ENCODE measurements around the gene CCSAP. TPM values are rescaled to one million over a fixed set of nuclear protein-coding genes. Genes with fewer than 3 reads are reported as not detected.

The CCSAP gene
- total RNA-seq, 1 experiment from 2014 or later = 8.6 TPM

- ChIA-PET CTCF (no interaction called here), POLR2A (no interaction called here)
- H3K4me1 Mint-ChIP-seq = peaks cover 5% of the 10 kb centered on the region
- TF ChIP-seq KAT7 (CRISPR knock-in tag; IDR thresholded peaks at IDR 0.05; ENCODE audit: borderline replicate concordance) (no peak), TP53 (CRISPR knock-in tag; IDR thresholded peaks at IDR 0.05) (no peak), E2F4 (CRISPR knock-in tag; IDR thresholded peaks at IDR 0.05; ENCODE audit: borderline replicate concordance, low read depth) (no peak), CREB1 (CRISPR knock-in tag; IDR thresholded peaks at IDR 0.05) (no peak), ZNF121 (CRISPR knock-in tag; IDR thresholded peaks at IDR 0.05) (no peak), ZNF532 (CRISPR knock-in tag; IDR thresholded peaks at IDR 0.05; ENCODE audit: borderline replicate concordance) (no peak), ERG (CRISPR knock-in tag; IDR thresholded peaks at IDR 0.05) (no peak), ATF1 (CRISPR knock-in tag; IDR thresholded peaks at IDR 0.05) (no peak), FOXK1 (CRISPR knock-in tag; IDR thresholded peaks at IDR 0.05) (no peak), ELF4 (CRISPR knock-in tag; IDR thresholded peaks at IDR 0.05; ENCODE audit: low read depth) (no peak), ATF2 (CRISPR knock-in tag; IDR thresholded peaks at IDR 0.05; ENCODE audit: borderline replicate concordance, low read depth) (no peak), ZNF512 (CRISPR knock-in tag; IDR thresholded peaks at IDR 0.05; ENCODE audit: borderline replicate concordance) (no peak), CDX4 (CRISPR knock-in tag; IDR thresholded peaks at IDR 0.05; ENCODE audit: borderline replicate concordance) (no peak), NR1H2 (CRISPR knock-in tag; IDR thresholded peaks at IDR 0.05) (no peak), ZNF138 (CRISPR knock-in tag; conservative IDR thresholded peaks at IDR 0.05) (no peak), TEAD4 (CRISPR knock-in tag; IDR thresholded peaks at IDR 0.05) (no peak)
- H3K9me3 Mint-ChIP-seq = peaks cover 14% of the 10 kb centered on the region
- DNase-seq (ENCODE audit: low spot score) (no peak), ATAC-seq (no peak)
- no peak overlapping the region for H3K27ac Mint-ChIP-seq
- H3K36me3 Mint-ChIP-seq = no peaks in the 10 kb centered on the region
- H3K27me3 Mint-ChIP-seq (ENCODE audit: low read depth) = no peaks in the 10 kb centered on the region; the same call in 1 of the 2 replicates
- no peak overlapping the region for H3K4me3 Mint-ChIP-seq
These were observed 25.5 kb upstream of the CCSAP start for GRCh38 chr1:229368347-229368746.
